HUES48 (cell line): ENCODE measurements around the gene IL17RC.
"Not testable (repeated sequence)": the region's sequence is repeated elsewhere in the genome, so short reads cannot be mapped to it uniquely, and the experiment has no call there.

Experiments
- H3K27ac ChIP-seq: one replicate; pipeline ENCODE4 v1.7.0; 2013; ENCODE audit warnings: low read depth, low read length, inconsistent platforms
- H3K27me3 ChIP-seq: 2 replicates; pipeline ENCODE4 v1.6.1; 2013; ENCODE audit warnings: mild to moderate bottlenecking, low read length; ENCODE audit not compliant: control insufficient read depth, insufficient read depth
- H3K36me3 ChIP-seq: 2 replicates; pipeline ENCODE4 v1.6.1; 2013; ENCODE audit warnings: low read length; ENCODE audit not compliant: control insufficient read depth, insufficient read depth
- H3K4me1 ChIP-seq: 2 replicates; pipeline ENCODE4 v1.6.1; 2013; ENCODE audit warnings: mild to moderate bottlenecking, low read length; ENCODE audit not compliant: control insufficient read depth, insufficient read depth
- H3K4me3 ChIP-seq: 2 replicates; pipeline ENCODE4 v1.5.1; 2013; ENCODE audit warnings: mild to moderate bottlenecking, low read depth, low read length
- H3K9ac ChIP-seq: 2 replicates; pipeline ENCODE4 v1.6.1; 2013; ENCODE audit warnings: mild to moderate bottlenecking, low read depth, low read length, moderate library complexity
- H3K9me3 ChIP-seq: 2 replicates; pipeline ENCODE4 v1.6.1; 2013; ENCODE audit warnings: low read length; ENCODE audit not compliant: control insufficient read depth, insufficient read depth

The IL17RC gene, protein sequence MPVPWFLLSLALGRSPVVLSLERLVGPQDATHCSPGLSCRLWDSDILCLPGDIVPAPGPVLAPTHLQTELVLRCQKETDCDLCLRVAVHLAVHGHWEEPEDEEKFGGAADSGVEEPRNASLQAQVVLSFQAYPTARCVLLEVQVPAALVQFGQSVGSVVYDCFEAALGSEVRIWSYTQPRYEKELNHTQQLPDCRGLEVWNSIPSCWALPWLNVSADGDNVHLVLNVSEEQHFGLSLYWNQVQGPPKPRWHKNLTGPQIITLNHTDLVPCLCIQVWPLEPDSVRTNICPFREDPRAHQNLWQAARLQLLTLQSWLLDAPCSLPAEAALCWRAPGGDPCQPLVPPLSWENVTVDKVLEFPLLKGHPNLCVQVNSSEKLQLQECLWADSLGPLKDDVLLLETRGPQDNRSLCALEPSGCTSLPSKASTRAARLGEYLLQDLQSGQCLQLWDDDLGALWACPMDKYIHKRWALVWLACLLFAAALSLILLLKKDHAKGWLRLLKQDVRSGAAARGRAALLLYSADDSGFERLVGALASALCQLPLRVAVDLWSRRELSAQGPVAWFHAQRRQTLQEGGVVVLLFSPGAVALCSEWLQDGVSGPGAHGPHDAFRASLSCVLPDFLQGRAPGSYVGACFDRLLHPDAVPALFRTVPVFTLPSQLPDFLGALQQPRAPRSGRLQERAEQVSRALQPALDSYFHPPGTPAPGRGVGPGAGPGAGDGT

DNA sequence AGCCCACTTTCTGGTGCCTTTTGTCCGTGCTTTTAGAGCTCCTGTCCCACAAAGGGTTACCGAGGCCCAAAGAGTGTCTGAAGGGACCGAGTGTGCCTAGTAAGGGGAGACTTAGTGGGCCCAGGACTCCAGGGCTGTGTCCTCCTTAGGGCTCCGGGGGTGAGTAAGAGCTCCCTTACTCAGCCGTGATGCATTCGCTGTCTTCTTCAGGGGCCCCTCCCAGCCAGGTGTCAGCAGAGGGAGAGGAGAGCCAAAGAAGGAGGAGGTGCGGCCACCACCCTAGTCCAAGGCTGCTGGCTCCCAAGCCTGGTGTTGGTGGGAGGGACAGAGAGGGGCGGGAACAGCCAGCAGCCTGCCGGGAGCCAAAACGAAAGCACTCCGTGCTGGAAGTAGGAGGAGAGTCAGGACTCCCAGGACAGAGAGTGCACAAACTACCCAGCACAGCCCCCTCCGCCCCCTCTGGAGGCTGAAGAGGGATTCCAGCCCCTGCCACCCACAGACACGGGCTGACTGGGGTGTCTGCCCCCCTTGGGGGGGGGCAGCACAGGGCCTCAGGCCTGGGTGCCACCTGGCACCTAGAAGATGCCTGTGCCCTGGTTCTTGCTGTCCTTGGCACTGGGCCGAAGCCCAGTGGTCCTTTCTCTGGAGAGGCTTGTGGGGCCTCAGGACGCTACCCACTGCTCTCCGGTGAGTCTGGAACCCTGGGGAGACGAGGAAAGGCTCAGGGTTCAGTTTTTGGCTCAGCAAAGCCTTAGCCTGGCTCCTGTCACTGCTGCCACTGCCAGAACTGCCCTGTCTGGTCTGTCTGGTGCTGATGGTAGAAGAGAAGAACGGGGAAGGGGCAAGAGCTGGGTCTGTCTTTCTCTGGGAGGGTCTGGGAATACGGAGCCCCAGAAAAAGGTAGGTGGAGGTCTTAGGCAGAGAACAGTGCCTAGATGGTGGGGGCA lies at the start of gene IL17RC:
TSS of gene IL17RC (plus strand) at position 365 of the 947 bp plus-strand sequence. CDS start at position 583, 218 bp downstream.
- Histone ChIP-seq H3K4me3 (peak within 1 kb of the TSS; percentile 68), H3K4me1 (peaks cover 22% of the 10 kb centered on the region), H3K9ac (peak within 1 kb of the TSS; percentile 47; the same call in 1 of the 2 replicates), H3K27me3 (peaks cover 19% of the 10 kb centered on the region; the same call in 1 of the 2 replicates), H3K36me3 (no peaks in the 10 kb centered on the region), H3K27ac (peak within 1 kb of the TSS; percentile 48), H3K9me3 (no peaks in the 10 kb centered on the region)

DNA sequence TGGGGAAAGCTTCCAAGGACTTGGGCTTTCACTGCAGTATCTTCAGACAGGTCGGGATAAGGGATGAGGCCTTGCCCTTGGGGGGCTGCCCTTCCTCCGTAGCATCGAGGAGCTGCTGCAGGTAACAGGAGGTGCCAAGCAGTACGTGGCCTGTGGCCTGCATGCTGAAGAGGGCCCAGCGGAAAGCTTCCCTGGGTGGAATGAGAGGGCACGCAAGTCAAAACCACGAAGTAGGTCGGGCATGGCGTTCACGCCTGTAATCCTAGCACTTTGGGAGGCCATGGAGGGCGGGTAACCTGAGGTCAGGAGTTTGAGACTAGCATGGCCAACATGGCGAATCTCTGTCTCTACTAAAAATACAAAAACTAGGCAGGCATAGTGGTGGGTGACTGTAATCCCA lies 49.8 kb upstream of the IL17RC start:
- Histone ChIP-seq H3K27ac (no peak overlapping the region), H3K36me3 (no peaks in the 10 kb centered on the region), H3K9ac (no peak overlapping the region), H3K9me3 (no peaks in the 10 kb centered on the region), H3K4me1 (no peaks in the 10 kb centered on the region), H3K27me3 (peaks cover 11% of the 10 kb centered on the region), H3K4me3 (no peak overlapping the region)

DNA sequence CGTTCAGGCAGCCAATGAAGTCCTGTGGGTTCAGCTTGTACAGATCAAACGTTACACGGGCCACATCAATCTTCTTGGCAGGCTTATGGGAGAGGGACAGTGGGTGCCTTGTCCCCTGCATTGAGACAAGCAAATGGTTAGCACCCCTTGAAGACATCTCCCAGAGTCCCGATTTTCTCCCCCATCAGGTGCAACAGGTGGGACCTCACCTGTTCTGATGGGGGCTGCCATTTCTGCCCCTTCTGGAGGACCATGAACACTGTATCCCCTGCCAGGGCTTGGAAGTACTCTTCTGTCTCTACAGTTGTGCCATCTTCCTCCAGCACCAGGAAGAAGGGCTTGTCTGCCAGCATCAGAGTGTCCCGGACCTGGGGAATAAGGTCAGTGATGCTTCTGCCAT lies 46.9 kb upstream of the IL17RC start:
- Histone ChIP-seq H3K36me3 (no peaks in the 10 kb centered on the region), H3K27me3 (no peaks in the 10 kb centered on the region), H3K4me3 (no peak overlapping the region), H3K27ac (no peak overlapping the region), H3K9me3 (no peaks in the 10 kb centered on the region), H3K9ac (no peak overlapping the region), H3K4me1 (no peaks in the 10 kb centered on the region)

DNA sequence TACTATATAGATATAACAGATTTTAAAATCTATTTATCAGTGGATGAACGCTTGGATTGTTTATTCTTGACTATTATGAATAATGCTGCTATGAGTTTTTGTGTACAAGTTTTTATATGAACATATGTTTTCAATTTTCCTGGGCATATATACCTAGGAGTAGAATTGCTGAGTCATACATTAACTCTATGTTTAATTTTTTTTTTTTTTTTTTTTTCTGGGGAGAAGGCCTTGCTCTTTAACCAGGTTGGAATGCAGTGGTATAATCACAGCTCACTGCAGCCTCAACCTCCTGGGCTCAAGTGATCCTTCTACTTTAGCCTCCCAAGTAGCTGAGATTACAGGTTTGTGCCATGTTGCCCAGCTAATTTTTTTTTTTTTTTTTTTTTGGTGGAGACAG lies 45.9 kb upstream of the IL17RC start:
- H3K9ac ChIP-seq, result no peak overlapping the region
- no peaks in the 10 kb centered on the region for H3K4me1 ChIP-seq
- no peak overlapping the region for H3K4me3 ChIP-seq
- no peak overlapping the region for H3K27ac ChIP-seq
- H3K9me3 ChIP-seq, result no peaks in the 10 kb centered on the region
- no peaks in the 10 kb centered on the region for H3K27me3 ChIP-seq
- no peaks in the 10 kb centered on the region for H3K36me3 ChIP-seq

DNA sequence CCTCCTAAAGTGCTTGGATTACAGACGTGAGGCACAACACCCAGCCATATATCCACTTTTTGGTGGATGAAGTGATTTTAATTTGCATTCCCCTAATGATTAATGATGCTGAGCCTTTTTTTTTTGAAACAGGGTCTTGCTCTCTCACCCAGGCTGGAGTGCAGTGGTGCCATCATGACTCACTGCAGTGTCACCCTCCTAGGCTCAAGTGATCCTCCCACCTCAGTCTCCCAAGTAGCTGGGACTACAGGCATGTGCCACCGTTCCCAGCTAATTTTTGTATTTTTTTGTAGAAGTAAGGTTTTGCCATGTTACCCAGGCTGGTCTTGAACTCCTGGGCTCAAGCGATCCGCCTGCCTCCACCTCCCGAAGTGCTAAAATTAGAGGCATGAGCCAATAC lies 44.8 kb upstream of the IL17RC start:
- not testable (repeated sequence) for H3K4me3 ChIP-seq, H3K9ac ChIP-seq, H3K9me3 ChIP-seq, H3K4me1 ChIP-seq, H3K27me3 ChIP-seq, H3K36me3 ChIP-seq, H3K27ac ChIP-seq

DNA sequence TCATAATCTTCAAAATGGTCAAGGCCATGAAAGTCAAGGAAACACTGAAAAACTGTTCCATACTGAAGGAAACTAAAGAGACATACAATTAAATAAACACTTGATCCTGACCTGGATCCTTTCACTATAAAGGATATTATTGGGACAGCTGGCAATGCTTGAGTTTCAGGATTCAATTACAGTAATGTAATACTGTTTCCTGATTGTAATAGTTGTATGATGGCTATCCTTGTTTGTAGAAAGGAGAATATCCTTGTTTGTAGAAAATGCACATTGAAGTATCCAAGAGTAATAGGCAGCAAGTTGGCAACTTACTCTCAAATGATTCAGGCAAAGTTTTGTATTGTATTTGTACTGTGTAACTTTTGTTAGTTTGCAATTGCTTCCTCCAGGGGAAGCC lies 41.5 kb upstream of the IL17RC start:
- no peaks in the 10 kb centered on the region for H3K27me3 ChIP-seq
- H3K36me3 ChIP-seq, result no peaks in the 10 kb centered on the region
- H3K27ac ChIP-seq, result no peak overlapping the region
- no peak overlapping the region for H3K4me3 ChIP-seq
- no peak overlapping the region for H3K9ac ChIP-seq
- no peaks in the 10 kb centered on the region for H3K4me1 ChIP-seq
- H3K9me3 ChIP-seq, result no peaks in the 10 kb centered on the region

DNA sequence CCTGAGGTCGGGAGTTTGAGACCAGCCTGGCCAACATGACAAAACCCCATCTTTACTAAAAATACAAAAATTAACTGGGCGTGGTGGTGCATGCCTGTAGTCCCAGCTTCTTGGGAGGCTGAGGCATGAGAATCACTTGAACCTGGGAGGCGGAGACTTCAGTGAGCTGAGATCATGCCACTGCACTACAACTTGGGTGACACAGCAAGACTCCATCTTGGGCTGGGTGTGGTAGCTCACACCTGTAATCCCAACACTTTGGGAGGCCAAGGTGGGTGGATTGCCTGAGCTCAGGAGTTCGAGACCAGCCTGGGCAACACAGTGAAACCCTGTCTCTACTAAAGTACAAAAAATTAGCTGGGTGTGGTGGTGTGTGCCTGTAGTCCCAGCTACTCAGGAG lies 40.6 kb upstream of the IL17RC start:
- H3K4me1 ChIP-seq, H3K9ac ChIP-seq, H3K27ac ChIP-seq, H3K36me3 ChIP-seq, H3K27me3 ChIP-seq, H3K9me3 ChIP-seq, H3K4me3 ChIP-seq: not testable (repeated sequence)

DNA sequence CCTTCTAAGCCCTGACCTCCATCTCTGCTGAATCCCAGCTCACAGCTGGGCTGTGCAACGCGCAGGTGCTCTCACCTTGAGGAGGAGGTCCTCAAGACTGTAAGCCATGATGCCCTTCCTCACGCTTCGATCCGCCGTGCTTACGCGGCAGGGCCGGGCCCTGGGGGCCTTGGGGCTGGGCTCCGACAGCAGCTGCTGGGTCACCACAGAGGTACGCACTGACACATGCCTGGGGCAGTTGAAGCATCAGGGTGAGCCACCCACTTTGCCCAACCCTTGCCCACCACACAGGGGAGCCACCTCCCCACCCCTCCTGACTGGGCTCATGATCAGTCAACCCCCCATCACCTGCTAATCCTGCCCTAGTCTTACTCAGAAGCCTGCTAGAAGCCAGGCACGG lies 39.9 kb upstream of the IL17RC start:
- H3K36me3 ChIP-seq, result no peaks in the 10 kb centered on the region
- H3K4me1 ChIP-seq, result no peaks in the 10 kb centered on the region
- no peak overlapping the region for H3K4me3 ChIP-seq
- no peak overlapping the region for H3K27ac ChIP-seq
- H3K9ac ChIP-seq, result no peak overlapping the region
- H3K27me3 ChIP-seq, result no peaks in the 10 kb centered on the region
- no peaks in the 10 kb centered on the region for H3K9me3 ChIP-seq

DNA sequence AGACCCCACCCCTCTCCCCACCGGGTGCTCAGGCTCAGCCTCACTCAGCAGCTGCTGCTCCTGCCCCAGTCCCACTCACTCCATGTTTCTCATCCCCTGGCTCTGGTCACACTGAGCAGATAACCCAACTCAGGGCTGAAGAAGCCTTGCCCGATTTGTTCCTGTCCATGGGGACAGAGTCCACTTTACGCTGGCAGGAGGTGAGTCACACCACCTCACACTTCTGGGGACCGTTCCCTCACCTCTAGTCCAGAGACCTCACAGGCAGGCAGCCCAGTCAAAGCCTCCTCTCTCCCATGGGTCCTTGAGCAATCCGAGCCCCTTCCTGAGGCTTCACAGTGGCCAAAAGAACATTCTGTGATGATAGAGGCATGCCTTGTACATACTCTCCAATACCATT lies 38.2 kb upstream of the IL17RC start:
- Histone ChIP-seq H3K27ac (no peak overlapping the region), H3K4me1 (no peaks in the 10 kb centered on the region), H3K36me3 (no peaks in the 10 kb centered on the region), H3K9me3 (no peaks in the 10 kb centered on the region), H3K4me3 (no peak overlapping the region), H3K27me3 (no peaks in the 10 kb centered on the region), H3K9ac (no peak overlapping the region)

DNA sequence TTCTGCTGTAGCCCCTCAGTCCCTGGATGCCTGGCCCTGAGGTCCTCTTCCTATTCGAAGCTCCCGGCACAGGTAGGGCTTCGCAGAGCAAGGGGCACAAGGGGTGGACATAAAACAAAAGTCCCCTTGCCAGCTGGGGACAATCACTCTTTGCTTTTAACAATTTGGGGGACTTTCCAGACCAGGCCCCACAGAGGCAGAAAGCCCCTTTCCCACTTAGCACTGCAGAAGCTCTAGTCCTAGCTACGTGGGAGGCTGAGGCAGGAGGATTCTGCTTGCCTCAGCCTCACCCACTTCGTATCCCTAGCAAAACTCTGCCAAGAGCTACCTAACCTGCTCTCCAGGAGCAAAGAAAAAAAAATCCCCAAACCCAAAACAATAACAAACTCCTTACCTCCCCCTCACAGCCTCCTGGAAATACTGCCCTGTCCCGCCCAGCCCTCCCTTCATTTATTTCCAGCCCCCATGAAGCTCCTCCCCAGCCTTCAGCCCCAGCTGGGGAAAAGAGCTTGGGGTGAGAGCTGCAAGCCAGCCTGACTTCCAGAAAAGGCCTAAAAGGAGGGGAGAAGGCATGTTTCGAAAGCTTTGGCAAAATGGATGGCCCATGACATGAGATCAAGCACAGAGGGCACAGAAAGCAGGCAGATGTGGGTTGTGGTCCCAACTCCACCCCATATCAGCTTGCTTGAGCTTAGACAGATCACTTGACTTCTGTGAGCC lies 36.9 kb upstream of the IL17RC start, which contains the start of gene CIDEC:
TSS of gene CIDEC (minus strand) at position 424 of the 720 bp plus-strand sequence. CDS start 1,767 bp downstream, outside the sequence.
- no peaks in the 10 kb centered on the region for H3K9me3 ChIP-seq
- no peaks in the 10 kb centered on the region for H3K4me1 ChIP-seq
- H3K9ac ChIP-seq, result no peak within 1 kb of the TSS
- H3K27me3 ChIP-seq, result no peaks in the 10 kb centered on the region
- H3K27ac ChIP-seq, result no peak within 1 kb of the TSS
- no peaks in the 10 kb centered on the region for H3K36me3 ChIP-seq
- H3K4me3 ChIP-seq, result no peak within 1 kb of the TSS
